HG03108 (cell line): Measurements from ENCODE around the gene GPR107.
"Not testable (repeated sequence)": the region's sequence is repeated elsewhere in the genome, so short reads cannot be mapped to it uniquely, and the experiment has no call there.

Experiments used
- ATAC-seq: cut with Tn5 transposase; IDR thresholded peaks from one replicate; pipeline ENCODE4 v1.9.1; 2021; ENCODE audit warnings: moderate library complexity; ENCODE audit not compliant: unreplicated experiment

Gene GPR107

GRCh38 chr9:130053504-130054324 lies at the start of gene GPR107:
Gene GPR107, plus strand, starts transcription at chr9:130053906. Its CDS starts 27 bp downstream, at chr9:130053933.
- ATAC-seq: peak; percentile 77

- no peak for ATAC-seq
Measured at GRCh38 chr9:130003943-130004552, 49.7 kb upstream of the GPR107 start.

GRCh38 chr9:130006952-130007351 lies 46.8 kb upstream of the GPR107 start:
- not testable (repeated sequence) for ATAC-seq

GRCh38 chr9:130008538-130008937 lies 45.2 kb upstream of the GPR107 start:
- ATAC-seq: no peak

DNA sequence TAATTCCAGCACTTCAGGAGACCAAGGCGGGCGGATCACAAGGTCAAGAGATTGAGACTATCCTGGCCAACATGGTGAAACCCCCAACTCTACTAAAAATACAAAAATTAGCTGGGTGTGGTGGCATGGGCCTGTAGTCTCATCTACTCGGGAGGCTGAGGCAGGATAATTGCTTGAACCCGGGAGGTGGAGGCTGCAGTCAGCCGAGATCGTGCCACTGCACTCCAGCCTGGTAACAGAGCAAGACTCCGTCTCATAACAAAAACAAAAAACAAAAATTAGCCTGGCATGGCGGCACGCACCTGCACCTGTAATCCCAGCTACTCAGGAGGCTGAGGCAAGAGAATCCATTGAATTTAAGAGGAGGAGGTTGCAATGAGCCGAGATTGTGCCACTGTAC lies 44.2 kb upstream of the GPR107 start:
- ATAC-seq: not testable (repeated sequence)

DNA sequence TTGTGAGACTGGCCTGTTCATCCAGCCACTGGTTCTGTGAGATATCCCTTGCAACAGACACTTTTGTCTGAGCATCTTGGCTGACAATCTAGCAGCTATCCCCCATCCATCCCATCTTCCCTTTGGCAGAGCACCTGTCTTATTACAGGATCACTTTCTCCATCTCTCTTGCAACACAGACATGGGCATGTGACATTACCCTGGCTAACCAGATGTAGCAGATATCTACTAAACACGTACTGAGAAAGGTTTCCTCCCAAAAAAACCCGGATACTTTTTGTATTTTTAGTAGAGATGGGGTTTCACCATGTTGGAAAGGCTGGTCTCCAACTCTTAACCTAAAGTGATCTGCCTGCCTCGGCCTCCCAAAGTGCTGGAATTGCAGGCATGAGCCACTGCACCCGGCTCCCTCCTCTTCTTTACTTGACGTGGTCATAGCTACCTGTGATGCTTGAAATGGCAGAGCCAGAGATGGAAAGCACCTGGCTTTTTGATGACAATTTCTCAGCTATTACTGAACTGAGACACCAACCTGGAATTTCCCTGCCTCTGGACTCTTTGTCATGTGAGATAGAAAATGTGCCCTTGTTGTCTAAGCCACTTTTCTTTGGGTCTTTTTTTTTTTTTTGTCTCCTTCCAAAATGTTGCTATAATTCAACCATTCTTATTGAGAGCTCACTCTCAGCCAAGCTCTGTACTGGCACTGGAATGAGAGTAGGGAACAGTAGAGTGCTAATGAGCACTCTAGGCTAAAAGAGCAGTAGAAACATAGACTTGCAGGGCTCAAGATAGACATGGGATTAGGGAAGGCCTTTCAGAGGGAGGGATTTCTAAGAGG lies 43.3 kb upstream of the GPR107 start:
- ATAC-seq: peak; percentile 35

DNA sequence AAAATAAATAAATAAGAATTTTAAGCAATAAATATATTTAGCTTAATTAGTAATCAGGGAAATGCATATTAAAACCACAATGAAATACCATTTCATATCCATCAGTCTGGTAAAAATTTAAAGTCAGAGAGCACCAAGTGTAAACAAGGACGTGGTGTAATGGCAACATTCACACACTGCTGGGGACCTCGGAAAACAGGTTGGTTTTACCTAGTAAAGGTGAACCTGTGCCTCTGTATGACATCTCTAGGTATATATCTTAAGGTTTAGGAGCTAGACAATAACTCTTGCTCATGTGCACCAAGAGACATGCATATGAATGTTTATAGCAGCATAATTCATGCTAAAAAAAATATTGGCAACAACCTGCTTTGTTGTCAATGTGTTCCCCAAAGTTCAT lies 40.4 kb upstream of the GPR107 start:
- ATAC-seq: no peak

DNA sequence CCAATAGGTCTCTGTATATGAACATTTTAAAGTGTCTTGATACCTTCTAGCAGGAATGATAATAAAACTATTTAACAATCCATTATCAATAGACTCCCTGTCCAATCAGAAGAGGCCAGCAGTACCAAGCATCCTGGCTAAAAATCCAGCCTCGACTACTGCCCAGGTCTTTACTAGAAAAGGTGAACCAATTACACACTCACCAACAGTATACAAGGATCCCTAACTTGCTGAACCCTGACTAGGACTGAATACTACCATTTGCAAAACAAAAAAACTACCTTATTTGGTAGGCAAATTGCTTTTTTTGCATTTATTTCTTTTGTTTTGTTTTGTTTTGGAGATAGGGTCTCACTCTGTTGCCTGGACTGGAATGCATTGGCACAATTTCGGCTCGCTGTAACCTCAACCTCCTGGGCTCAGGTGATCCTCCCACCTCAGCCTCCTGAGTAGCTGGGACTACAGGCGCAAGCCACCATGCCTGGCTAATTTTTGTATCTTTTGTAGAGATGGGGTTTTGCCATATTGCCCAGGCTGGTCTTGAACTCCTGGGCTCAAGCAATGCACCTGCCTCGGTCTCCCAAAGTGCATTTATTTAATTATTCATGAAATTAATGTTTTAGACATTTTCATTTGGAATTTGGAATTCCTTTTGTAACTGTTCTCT lies 38.2 kb upstream of the GPR107 start:
- ATAC-seq: no peak

GRCh38 chr9:130017076-130017475 lies 36.6 kb upstream of the GPR107 start:
- no peak for ATAC-seq

DNA sequence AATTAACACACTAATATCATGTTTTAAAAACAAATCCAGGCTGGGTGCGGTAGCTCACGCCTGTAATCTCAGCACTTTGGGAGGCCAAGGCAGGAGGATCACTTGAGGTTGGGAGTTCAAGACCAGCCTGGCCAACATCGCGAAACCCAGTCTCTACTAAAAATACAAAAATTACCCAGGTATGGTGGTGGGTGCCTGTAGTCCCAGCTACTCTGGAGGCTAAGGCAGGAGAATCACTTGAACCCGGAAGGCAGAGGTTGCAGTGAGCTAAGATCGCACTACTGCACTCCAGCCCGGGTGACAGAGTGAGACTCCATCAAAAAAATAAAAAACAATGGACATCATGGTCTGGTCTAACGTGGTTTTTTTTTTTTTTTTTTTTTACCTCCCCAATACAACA lies 36.2 kb upstream of the GPR107 start:
- ATAC-seq: not testable (repeated sequence)

DNA sequence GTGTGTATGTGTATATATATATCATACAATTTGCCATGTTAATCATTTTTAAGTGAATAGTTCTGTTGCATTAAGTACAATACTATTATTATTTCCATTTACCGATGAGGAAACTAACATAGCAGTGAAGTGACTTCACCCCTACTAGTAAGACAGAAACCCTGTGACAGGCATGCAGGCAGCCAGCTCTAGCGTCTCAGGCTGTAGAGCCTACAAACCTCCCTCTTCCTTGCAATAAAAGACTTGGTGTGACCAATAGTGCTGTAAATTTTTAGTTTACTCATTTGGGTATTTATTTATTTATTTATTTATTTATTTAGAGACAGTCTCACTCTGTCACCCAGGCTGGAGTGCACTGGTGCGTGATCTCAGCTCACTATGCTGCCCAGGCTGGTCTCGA lies 35.4 kb upstream of the GPR107 start:
- ATAC-seq: no peak

DNA sequence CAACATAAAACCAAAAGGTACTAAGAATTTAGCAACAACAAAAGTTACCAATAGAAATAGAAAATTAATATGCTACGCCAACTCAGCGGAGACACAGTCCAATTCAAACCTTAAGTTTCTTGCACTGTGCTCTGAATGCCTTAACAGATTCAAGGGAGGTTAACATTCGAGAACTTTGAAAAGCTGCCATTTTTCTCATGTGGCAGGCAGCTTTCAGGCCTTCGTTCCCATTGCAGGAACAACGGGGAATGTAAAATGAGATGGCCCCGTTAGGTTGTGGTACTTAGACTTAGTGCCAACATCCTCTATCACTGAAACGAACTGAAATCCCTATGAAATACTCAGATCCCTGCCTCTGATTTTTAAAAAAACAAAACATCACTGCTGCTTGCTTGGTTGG lies 33.1 kb upstream of the GPR107 start:
- ATAC-seq: no peak

DNA sequence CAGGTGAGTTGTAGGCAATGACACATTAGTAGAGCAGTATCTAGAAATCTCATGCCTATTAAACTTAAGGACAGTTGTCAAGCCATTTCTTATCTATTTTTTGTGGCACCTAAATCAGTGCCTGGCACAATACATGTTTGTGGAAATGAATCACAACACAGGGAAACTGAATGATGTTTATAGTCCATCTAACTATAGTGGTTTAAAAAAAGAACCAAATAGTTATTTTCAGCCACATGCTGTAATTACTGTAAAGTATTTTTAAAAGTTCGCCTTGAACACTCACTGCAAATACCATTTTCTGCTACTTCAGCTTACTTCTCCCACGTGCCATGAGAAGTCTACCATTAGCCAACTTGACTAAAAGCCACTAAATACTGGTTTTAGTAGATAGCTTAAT lies 32.6 kb upstream of the GPR107 start:
- no peak for ATAC-seq

- not testable (repeated sequence) for ATAC-seq
Measured at GRCh38 chr9:130021842-130022241, 31.9 kb upstream of the GPR107 start.

DNA sequence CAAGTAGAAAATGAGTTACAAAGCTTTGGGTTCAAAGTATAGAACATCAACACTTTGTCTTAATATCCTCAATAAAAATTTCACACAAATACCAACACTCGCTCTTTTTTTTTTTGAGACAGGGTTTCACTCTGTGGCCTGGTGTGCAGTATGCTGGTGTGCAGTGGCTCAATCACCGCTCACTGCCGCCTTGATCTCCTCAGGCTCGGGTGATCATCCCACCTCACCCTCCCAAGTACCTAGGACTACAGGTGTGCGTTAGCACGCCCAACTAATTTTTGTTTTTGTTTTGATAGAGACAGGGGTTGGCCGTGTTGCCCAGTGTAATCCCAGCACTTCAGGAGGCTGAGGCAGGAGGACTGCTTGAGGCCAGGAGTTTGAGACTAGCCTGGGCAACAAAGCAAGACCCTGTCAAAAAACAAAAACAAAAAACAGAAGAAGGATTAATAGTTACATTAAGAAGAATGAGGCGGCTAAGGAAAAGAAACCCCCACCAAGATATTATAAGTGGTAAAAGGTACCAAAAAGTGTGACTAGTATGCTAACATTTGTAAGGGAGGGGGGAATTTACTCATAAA lies 31.1 kb upstream of the GPR107 start:
- no peak for ATAC-seq

DNA sequence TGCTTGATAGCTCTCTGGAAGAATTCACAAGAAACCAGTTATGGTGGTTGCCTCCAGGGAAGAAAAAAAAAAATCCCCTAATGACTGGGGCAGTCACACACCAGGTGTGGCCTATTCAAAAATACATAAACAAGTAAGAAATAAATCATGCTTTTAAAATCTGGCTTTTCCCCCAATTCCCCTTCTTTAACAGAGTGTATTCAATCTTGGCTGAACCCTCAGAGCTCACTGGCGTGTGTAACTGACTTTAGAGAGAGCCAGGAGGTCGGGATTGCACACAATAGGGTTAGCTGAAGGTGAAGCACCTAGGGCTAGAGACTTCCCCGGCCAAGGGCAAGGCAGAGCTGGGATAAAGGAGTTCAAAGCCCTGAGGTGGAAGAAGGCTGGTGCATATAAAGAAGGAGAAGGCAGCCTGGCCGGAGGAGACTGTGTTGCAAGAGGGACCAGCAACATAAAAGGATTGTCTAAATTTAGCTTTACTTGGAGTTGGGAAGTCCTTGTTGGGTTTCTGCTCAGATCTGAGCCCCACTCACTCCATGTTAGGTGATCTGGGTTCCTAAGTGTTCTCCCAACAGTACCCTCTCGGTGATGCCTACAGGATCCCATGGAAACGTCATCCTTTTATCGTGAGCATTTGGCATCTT lies 30.4 kb upstream of the GPR107 start:
- ATAC-seq: peak; percentile 47

DNA sequence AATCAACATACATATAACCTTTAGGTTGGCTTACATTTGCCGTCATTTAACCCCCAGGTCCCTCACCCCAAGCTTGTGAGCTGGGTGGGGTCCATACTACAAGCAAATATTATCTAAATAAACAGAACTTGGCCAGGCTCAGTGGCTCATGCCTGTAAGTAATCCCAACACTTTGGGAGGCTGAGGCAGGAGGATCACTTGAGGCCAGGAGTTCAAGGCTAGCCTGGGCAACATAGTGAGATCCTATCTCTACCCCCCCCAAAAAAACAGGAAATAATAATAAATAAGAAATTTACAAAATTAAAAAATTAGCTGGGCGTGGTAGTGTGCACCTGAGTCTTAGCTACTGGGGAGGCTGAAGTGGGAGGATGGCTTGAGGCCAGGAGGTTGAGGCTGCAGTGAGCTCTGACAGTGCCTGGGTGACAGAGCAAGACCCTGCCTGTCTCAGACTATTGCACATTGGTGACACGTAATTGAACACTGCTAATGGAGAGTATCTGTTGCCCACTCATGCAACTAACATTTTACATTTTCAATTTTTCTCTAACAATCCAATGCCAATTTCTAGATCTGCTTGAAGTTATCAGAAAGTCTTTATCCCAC lies 29.6 kb upstream of the GPR107 start:
- no peak for ATAC-seq

GRCh38 chr9:130024597-130024994 lies 29.1 kb upstream of the GPR107 start:
- ATAC-seq: no peak

- no peak for ATAC-seq
Measured at GRCh38 chr9:130026583-130027340, 26.9 kb upstream of the GPR107 start.
